ENCODE measurements around the gene SRC.

DNA sequence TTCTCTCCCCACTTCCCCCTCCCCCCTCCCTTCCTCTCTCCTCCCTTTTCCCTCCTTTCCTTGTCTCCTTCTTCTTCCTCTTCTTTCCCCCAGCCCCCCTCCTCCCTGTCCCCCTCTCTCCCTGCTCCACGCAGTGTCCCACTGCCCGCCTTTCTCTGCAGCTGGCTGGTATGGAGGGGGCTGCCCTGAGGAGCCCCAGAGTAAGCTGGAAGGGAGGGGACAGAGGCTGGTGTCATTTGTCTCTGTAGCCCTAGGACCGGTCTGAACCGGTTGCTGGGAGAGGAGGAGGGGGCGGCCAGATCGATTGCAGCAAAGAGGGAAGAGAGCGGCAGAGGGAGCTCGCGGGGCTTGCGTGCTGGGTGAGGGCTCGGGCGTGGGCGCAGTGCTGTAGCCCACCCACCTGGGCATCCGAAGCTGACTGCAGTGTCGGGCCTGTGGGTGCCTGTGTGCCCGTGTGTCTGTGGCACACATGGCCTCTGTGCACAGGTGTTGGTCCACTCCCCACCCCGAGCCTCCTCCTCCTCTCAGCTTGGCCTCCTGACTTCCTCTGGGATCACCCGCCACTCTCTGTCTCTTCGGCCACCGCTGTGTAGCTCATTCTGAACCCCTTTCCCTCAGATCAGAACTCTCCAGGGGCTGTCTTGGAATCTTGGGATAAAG, 50.6 kb downstream of the SRC start:
- TF ChIP-seq EZH2 (IDR thresholded peaks at IDR 0.05; ENCODE audit: borderline replicate concordance, low read depth, low read length, severe bottlenecking) (no peak), POLR2AphosphoS5 (IDR thresholded peaks at IDR 0.05; ENCODE audit: insufficient read depth, low read depth, low read length) (no peak), POLR2A (IDR thresholded peaks at IDR 0.05; ENCODE audit: low read depth, low read length) (no peak), FOS (IDR thresholded peaks at IDR 0.05; ENCODE audit: borderline replicate concordance, insufficient read depth, low read length) (no peak), MYC (IDR thresholded peaks at IDR 0.05; ENCODE audit: low read depth, low read length) (no peak), JUN (IDR thresholded peaks at IDR 0.05; ENCODE audit: borderline replicate concordance, insufficient read depth, insufficient read length, low read depth) (no peak), GATA2 (IDR thresholded peaks at IDR 0.05; ENCODE audit: insufficient read depth, insufficient read length, low read depth, low read length) (no peak)
- TF ChIP-seq, protein P1, sequence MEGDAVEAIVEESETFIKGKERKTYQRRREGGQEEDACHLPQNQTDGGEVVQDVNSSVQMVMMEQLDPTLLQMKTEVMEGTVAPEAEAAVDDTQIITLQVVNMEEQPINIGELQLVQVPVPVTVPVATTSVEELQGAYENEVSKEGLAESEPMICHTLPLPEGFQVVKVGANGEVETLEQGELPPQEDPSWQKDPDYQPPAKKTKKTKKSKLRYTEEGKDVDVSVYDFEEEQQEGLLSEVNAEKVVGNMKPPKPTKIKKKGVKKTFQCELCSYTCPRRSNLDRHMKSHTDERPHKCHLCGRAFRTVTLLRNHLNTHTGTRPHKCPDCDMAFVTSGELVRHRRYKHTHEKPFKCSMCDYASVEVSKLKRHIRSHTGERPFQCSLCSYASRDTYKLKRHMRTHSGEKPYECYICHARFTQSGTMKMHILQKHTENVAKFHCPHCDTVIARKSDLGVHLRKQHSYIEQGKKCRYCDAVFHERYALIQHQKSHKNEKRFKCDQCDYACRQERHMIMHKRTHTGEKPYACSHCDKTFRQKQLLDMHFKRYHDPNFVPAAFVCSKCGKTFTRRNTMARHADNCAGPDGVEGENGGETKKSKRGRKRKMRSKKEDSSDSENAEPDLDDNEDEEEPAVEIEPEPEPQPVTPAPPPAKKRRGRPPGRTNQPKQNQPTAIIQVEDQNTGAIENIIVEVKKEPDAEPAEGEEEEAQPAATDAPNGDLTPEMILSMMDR (IDR thresholded peaks at IDR 0.05; ENCODE audit: extremely low read depth in 1 of 2, insufficient read depth in 1 of 2, low read depth in 1 of 2, low read length in 2 of 2) = no peak
- TF ChIP-seq, protein P2, sequence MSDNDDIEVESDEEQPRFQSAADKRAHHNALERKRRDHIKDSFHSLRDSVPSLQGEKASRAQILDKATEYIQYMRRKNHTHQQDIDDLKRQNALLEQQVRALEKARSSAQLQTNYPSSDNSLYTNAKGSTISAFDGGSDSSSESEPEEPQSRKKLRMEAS (IDR thresholded peaks at IDR 0.05; ENCODE audit: insufficient read depth, insufficient read length) = no peak

Data from endothelial cell of umbilical vein (primary cell).